Endothelial cell of umbilical vein (primary cell): ENCODE results near the gene MOB1B. TPM values are rescaled to one million over a fixed set of nuclear protein-coding genes. Genes with fewer than 3 reads are reported as not detected.

Source experiments
- BruUV-seq: library from RNA; stranded (reverse); fragments of 400-500 nt; replicated peaks from 2 replicates; lab custom pipeline; 2021; lab: Mats Ljungman, UMichigan
- CTCF ChIA-PET: fragments of 300-600, 350-600 bp; sonication (Branson Sonifier 250); formaldehyde crosslinking; loops from one replicate; lab custom pipeline; 2021; ENCODE audit warnings: antibody characterized with exemption, inconsistent platforms; lab: Charles Lee
- POLR2A ChIA-PET: fragments of 300-600, 350-600 bp; sonication (Branson Sonifier 250); formaldehyde crosslinking; loops from one replicate; lab custom pipeline; 2021; ENCODE audit warnings: antibody characterized with exemption, inconsistent platforms; lab: Charles Lee
- DNase-seq: peaks from one replicate; pipeline ENCODE4 v3.0.0-alpha.2; 2011; ENCODE audit warnings: low read depth, low spot score
- FAIRE-seq: peaks from 2 replicates; lab custom pipeline; 2011; peaks lifted over from hg19 to GRCh38; lab: Jason Lieb, UNC
- H2AFZ ChIP-seq: 2 replicates; pipeline ENCODE4 v1.6.0; 2012; ENCODE audit warnings: low read depth, low read length, control low read depth, inconsistent platforms
- H3K27ac ChIP-seq: 2 replicates; pipeline ENCODE4 v1.5.1; 2011; ENCODE audit warnings: low read depth, mild to moderate bottlenecking, control low read depth, low read length, moderate library complexity; ENCODE audit not compliant: insufficient read depth
- H3K27me3 ChIP-seq, 2 experiments: 2 replicates each; pipeline versions ENCODE4 v1.6.0 to v1.6.1; 2011; ENCODE audit warnings: low read length in 2 of 2, mixed read lengths in 1 of 2; ENCODE audit not compliant: control insufficient read depth in 2 of 2, insufficient read depth in 2 of 2
- H3K36me3 ChIP-seq, 2 experiments: 2 replicates in 1 of 2; 3 replicates in 1 of 2; pipeline ENCODE4 v1.5.1; 2011; ENCODE audit warnings: low read length in 2 of 2, mild to moderate bottlenecking in 1 of 2, moderate library complexity in 1 of 2; ENCODE audit not compliant: control insufficient read depth in 2 of 2, insufficient read depth in 2 of 2; ENCODE audit errors: extremely low read depth in 1 of 2
- H3K4me1 ChIP-seq: 3 replicates; pipeline ENCODE4 v1.5.1; 2011; ENCODE audit warnings: mild to moderate bottlenecking, low read length; ENCODE audit not compliant: control insufficient read depth, insufficient read depth; ENCODE audit errors: extremely low read depth
- H3K4me2 ChIP-seq: 2 replicates; pipeline ENCODE4 v1.6.1; 2011; ENCODE audit warnings: low read length, control low read depth, mixed read lengths; ENCODE audit not compliant: insufficient read depth
- H3K4me3 ChIP-seq, 3 experiments: fragments of 200-600 bp in 1 of 3; sonication (generic), shearing (Covaris generic) in 1 of 3; replicated peaks in 1 of 3; 2 replicates each; pipeline ENCODE4 v1.5.1; 2011 to 2016; ENCODE audit warnings: control low read depth in 3 of 3, low read length in 3 of 3, mild to moderate bottlenecking in 2 of 3, inconsistent platforms in 1 of 3, low read depth in 1 of 3, moderate library complexity in 1 of 3; ENCODE audit not compliant: insufficient read depth in 1 of 3
- H3K79me2 ChIP-seq: 2 replicates; pipeline ENCODE4 v1.6.0; 2012; ENCODE audit warnings: low read length, inconsistent platforms; ENCODE audit not compliant: control insufficient read depth, insufficient read depth
- H3K9ac ChIP-seq: replicated peaks from 2 replicates; pipeline ENCODE3; 2011; ENCODE audit warnings: low read length, control low read depth; ENCODE audit not compliant: insufficient read depth; ENCODE audit errors: extremely low read depth
- H3K9me1 ChIP-seq: replicated peaks from 3 replicates; pipeline ENCODE4 v1.6.0; 2011; ENCODE audit warnings: mild to moderate bottlenecking, low read length; ENCODE audit not compliant: control insufficient read depth, insufficient read depth; ENCODE audit errors: extremely low read depth
- H3K9me3 ChIP-seq: replicated peaks from 2 replicates; pipeline ENCODE4 v1.5.1; 2012; ENCODE audit warnings: low read length, inconsistent platforms; ENCODE audit not compliant: control insufficient read depth, insufficient read depth
- H4K20me1 ChIP-seq: replicated peaks from 2 replicates; pipeline ENCODE3; 2011; ENCODE audit warnings: mild to moderate bottlenecking, low read length; ENCODE audit not compliant: control insufficient read depth, insufficient read depth; ENCODE audit errors: extremely low read depth
- CTCF ChIP-seq, 2 donors: IDR thresholded peaks; 1 replicate in 1 of 2; 2 replicates in 1 of 2; pipeline ENCODE4 v1.5.1; 2011; ENCODE audit warnings: low read length in 2 of 2, mild to moderate bottlenecking in 2 of 2, moderate library complexity in 2 of 2, control low read depth in 1 of 2, inconsistent platforms in 1 of 2, low read depth in 1 of 2; ENCODE audit not compliant: insufficient read depth in 1 of 2; ENCODE audit errors: extremely low read depth in 1 of 2
- EZH2 ChIP-seq: IDR thresholded peaks from 2 replicates; pipeline ENCODE4 v1.6.1; 2012; ENCODE audit warnings: borderline replicate concordance, low read depth, mild to moderate bottlenecking, moderate library complexity, low read length, inconsistent platforms; ENCODE audit not compliant: severe bottlenecking
- FOS ChIP-seq: IDR thresholded peaks from 2 replicates; pipeline ENCODE4 v1.6.1; 2011; ENCODE audit warnings: mild to moderate bottlenecking, low read length, moderate library complexity, borderline replicate concordance; ENCODE audit not compliant: insufficient read depth
- GATA2 ChIP-seq: IDR thresholded peaks from 2 replicates; pipeline ENCODE4 v1.7.0; 2011; ENCODE audit warnings: low read depth, mild to moderate bottlenecking, moderate library complexity, mixed read lengths, low read length; ENCODE audit not compliant: insufficient read length, insufficient read depth
- JUN ChIP-seq: IDR thresholded peaks from 2 replicates; pipeline ENCODE4 v1.6.1; 2011; ENCODE audit warnings: borderline replicate concordance, low read depth; ENCODE audit not compliant: insufficient read length, insufficient read depth
- MYC ChIP-seq: IDR thresholded peaks from one replicate; pipeline ENCODE4 v1.6.1; 2011; ENCODE audit warnings: mild to moderate bottlenecking, low read depth, low read length
- POLR2A ChIP-seq: IDR thresholded peaks from 2 replicates; pipeline ENCODE4 v1.6.1; 2012; ENCODE audit warnings: low read depth, mild to moderate bottlenecking, control low read depth, low read length
- POLR2AphosphoS5 ChIP-seq: IDR thresholded peaks from 2 replicates; pipeline ENCODE4 v1.6.1; 2012; ENCODE audit warnings: low read depth, mild to moderate bottlenecking, control low read depth, low read length, moderate library complexity; ENCODE audit not compliant: insufficient read depth
- dilution Hi-C: fragments of 300-500 bp; cut with MboI; formaldehyde crosslinking; loops from one replicate; pipeline ENCODE4 v1.15.0; 2019; ENCODE audit warnings: low sequenced_read_pairs; ENCODE audit not compliant: extremely low pct_ligation_motif_present
- intact Hi-C: fragments of 100-400 bp; cut with micrococcal nuclease; formaldehyde crosslinking; loops from one replicate; pipeline ENCODE4 v1.10.0; 2022
- polyA plus RNA-seq, 4 experiments: library from polyadenylated mRNA; depleted of rRNA in 3 of 4; stranded (reverse) in 3 of 4; unstranded in 1 of 4; fragments of >200 nt; gene quantifications; 2 replicates each; pipeline versions ENCODE4 v1.2.1 to v1.2.3, GENCODE V29; 2011 to 2012; ENCODE audit warnings: missing spikeins in 1 of 4
- total RNA-seq: library from RNA; stranded (reverse); gene quantifications from 2 replicates; pipeline ENCODE4 v1.2.3, GENCODE V29; 2021
- TF ChIP-seq, protein P1 (sequence below): IDR thresholded peaks from 2 replicates; pipeline ENCODE4 v1.6.1; 2011; ENCODE audit not compliant: insufficient read depth, insufficient read length

MOB1B gene
- total and polyA plus RNA-seq, 2 donors (not counting 3 experiments of a cell fraction or from before 2014, with no cell fraction given): 4.3 to 23.9 TPM

GRCh38 chr4:70984106-70984505, 81.9 kb downstream of the MOB1B start:
- H3K36me3 ChIP-seq: no peaks in the 10 kb centered on the region
- dilution Hi-C loops: no loop called here
- H3K9me1 ChIP-seq: no peaks in the 10 kb centered on the region
- H4K20me1 ChIP-seq: no peaks in the 10 kb centered on the region
- no peak for FAIRE-seq
- no peak overlapping the region for H3K4me2 ChIP-seq
- no peaks in the 10 kb centered on the region for H3K9me3 ChIP-seq
- H3K27ac ChIP-seq: no peak overlapping the region
- no TSS peak for BruUV-seq
- H3K79me2 ChIP-seq: no peaks in the 10 kb centered on the region
- peaks cover 14% of the 10 kb centered on the region for H3K4me1 ChIP-seq
- no peaks in the 10 kb centered on the region for H3K27me3 ChIP-seq
- ChIA-PET CTCF (interaction anchor here (0.7 kb wide), 1 partner anchor 26 kb away, joined by 4 read pairs; no protein-coding TSS in a partner anchor), POLR2A (no interaction called here)
- H3K4me3 ChIP-seq: no peak overlapping the region
- TF ChIP-seq, protein P1, sequence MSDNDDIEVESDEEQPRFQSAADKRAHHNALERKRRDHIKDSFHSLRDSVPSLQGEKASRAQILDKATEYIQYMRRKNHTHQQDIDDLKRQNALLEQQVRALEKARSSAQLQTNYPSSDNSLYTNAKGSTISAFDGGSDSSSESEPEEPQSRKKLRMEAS: no peak
- TF ChIP-seq EZH2: no peak
- no peak for TF ChIP-seq GATA2
- TF ChIP-seq POLR2A: no peak
- no peak for TF ChIP-seq CTCF (IDR thresholded peaks at IDR 0.05; ENCODE audit: extremely low read depth in 1 of 2, insufficient read depth in 1 of 2, low read depth in 1 of 2, low read length in 2 of 2)
- no peak for TF ChIP-seq POLR2AphosphoS5
- TF ChIP-seq JUN: no peak
- TF ChIP-seq MYC: no peak
- no peak for TF ChIP-seq FOS
- intact Hi-C loops: no loop called here
- H3K9ac ChIP-seq: no peak overlapping the region
- no peak for DNase-seq
- no peak overlapping the region for H2AFZ ChIP-seq
